ENCODE data around the gene RHOT1.

DNA sequence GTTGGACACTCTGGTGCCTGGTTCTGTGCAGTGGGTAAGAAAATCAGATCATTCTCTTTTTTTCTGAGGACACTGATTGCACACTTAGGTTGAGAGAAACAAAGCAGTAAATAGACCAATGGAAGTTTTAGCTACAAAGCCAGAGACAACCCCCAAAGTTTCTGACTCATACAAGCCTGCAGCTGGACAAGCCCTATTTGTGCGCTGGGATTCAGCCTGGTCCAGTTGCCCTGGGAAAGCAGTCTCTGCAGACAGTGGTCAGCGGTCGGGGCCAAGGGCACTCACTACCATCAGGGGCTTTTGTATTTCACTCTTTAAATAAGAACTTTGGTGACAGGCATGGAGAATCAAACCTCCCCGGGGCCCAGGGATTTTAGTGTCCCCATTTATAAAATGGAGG lies 117.3 kb downstream of the RHOT1 start:
- TF ChIP-seq ZNF274 (IDR thresholded peaks at IDR 0.05; ENCODE audit: low read depth, low read length) (no peak), YY1 (IDR thresholded peaks at IDR 0.05; ENCODE audit: insufficient read depth, insufficient read length) (no peak)

Measured in NT2/D1 (cell line).